ENCODE data around the gene GRK5.

GRCh38 chr10:119466076-119466475 is 258.7 kb downstream of the GRK5 start:
- TF ChIP-seq CTCF (IDR thresholded peaks at IDR 0.05; ENCODE audit: low read depth, low read length, poor library complexity, severe bottlenecking): no peak
- no peak for TF ChIP-seq EZH2phosphoT487 (IDR thresholded peaks at IDR 0.05; ENCODE audit: borderline replicate concordance, low read length)
